Muscle of leg (tissue), 11 donors: ENCODE results near the gene USP5. TPM values are rescaled to one million over a fixed set of nuclear protein-coding genes. Genes with fewer than 3 reads are reported as not detected.

ENCODE experiments used
- DNase-seq: peaks from one replicate; pipeline ENCODE4 v3.0.0; 2013
- H3K27ac ChIP-seq: one replicate; pipeline ENCODE4 v1.5.1; 2013; ENCODE audit warnings: mild to moderate bottlenecking, low read length, control low read depth
- H3K27me3 ChIP-seq: one replicate; pipeline ENCODE4 v1.6.1; 2013; ENCODE audit warnings: low read length; ENCODE audit not compliant: control insufficient read depth, insufficient read depth
- H3K36me3 ChIP-seq: one replicate; pipeline ENCODE4 v1.6.1; 2013; ENCODE audit warnings: low read length; ENCODE audit not compliant: control insufficient read depth, insufficient read depth
- H3K4me1 ChIP-seq: one replicate; pipeline ENCODE4 v1.6.1; 2013; ENCODE audit warnings: low read length; ENCODE audit not compliant: control insufficient read depth, insufficient read depth
- H3K4me3 ChIP-seq: one replicate; pipeline ENCODE4 v1.5.1; 2013; ENCODE audit warnings: low read length, control low read depth
- H3K9me3 ChIP-seq: replicated peaks from 2 replicates; pipeline ENCODE4 v1.6.1; 2013; ENCODE audit warnings: low read depth, low read length; ENCODE audit not compliant: control insufficient read depth
- WGBS: methylation state at CpG from one replicate; pipeline ENCODE4 v1.1.5; 2013; ENCODE audit warnings: missing lambda C conversion rate; ENCODE audit not compliant: insufficient coverage; 5-methylcytosine and 5-hydroxymethylcytosine counted together
- polyA plus RNA-seq, 8 donors: library from polyadenylated mRNA; unstranded; fragments of 120-200 nt; gene quantifications; one replicate each; pipeline versions ENCODE4 v1.2.1 to v1.2.3, GENCODE V29; 2013; ENCODE audit warnings: inconsistent platforms in 1 of 8, low replicate concordance in 1 of 8; ENCODE audit not compliant: insufficient read length in 8 of 8, insufficient read depth in 1 of 8
- total RNA-seq: library from RNA; stranded (reverse); fragments of 120-200 nt; gene quantifications from one replicate; pipeline ENCODE4 v1.2.4, GENCODE V29; 2013

USP5 gene
- total and polyA plus RNA-seq, 9 donors, result 56.2 to 73.9 (median 64.8) TPM

- Histone ChIP-seq H3K27me3 (peaks cover 36% of the 10 kb centered on the region), H3K9me3 (no peaks in the 10 kb centered on the region), H3K27ac (no peak within 1 kb of the TSS), H3K4me3 (peak within 1 kb of the TSS; percentile 43), H3K36me3 (no peaks in the 10 kb centered on the region), H3K4me1 (peaks cover 13% of the 10 kb centered on the region)
- peak; percentile 83 for DNase-seq
- WGBS, result under 1% methylated on average over 63 of the region's 68 CpGs
Observed at GRCh38 chr12:6914246-6914946, 62.4 kb downstream of the USP5 start, which contains the start of gene ENO2. ENO2 (plus strand) TSS chr12:6914580; CDS start chr12:6915833, 1,253 bp downstream.

GRCh38 chr12:6914947-6915788 is 63.2 kb downstream of the USP5 start:
- no peak overlapping the region for H3K27ac ChIP-seq
- H3K27me3 ChIP-seq, result peaks cover 36% of the 10 kb centered on the region
- H3K4me3 ChIP-seq, result peak overlapping the region; percentile 43
- peaks cover 13% of the 10 kb centered on the region for H3K4me1 ChIP-seq
- WGBS, result 18% methylated on average over 8 of the region's 29 CpGs
- DNase-seq, result no peak
- no peaks in the 10 kb centered on the region for H3K9me3 ChIP-seq
- H3K36me3 ChIP-seq, result no peaks in the 10 kb centered on the region

GRCh38 chr12:6915789-6916285 is 63.9 kb downstream of the USP5 start:
- Histone ChIP-seq H3K4me3 (no peak overlapping the region), H3K36me3 (no peaks in the 10 kb centered on the region), H3K27me3 (peaks cover 36% of the 10 kb centered on the region), H3K27ac (no peak overlapping the region), H3K9me3 (no peaks in the 10 kb centered on the region), H3K4me1 (peaks cover 13% of the 10 kb centered on the region)
- DNase-seq, result no peak
- 82% methylated on average over 10 of the region's 14 CpGs for WGBS

Other genes starting within 250 kb of the USP5 start
- gene CHD4, start 244.8 kb upstream of the USP5 start, total RNA-seq, result 142 TPM
- gene CHD4, start 244.8 kb upstream of the USP5 start, polyA plus RNA-seq, result 100 to 1,000 TPM; 138 to 193 (median 174) TPM
- gene LPAR5, start 216.2 kb upstream of the USP5 start, total RNA-seq, result 0.58 TPM
- 1 to 10 TPM; 1.0 to 2.9 (median 1.6) TPM for gene LPAR5, start 216.2 kb upstream of the USP5 start, polyA plus RNA-seq
- 1.4 TPM for gene ACRBP, start 204.7 kb upstream of the USP5 start, total RNA-seq
- 1 to 10 TPM; 1.7 to 4.3 (median 2.3) TPM for gene ACRBP, start 204.7 kb upstream of the USP5 start, polyA plus RNA-seq
- gene ING4, start 189.0 kb upstream of the USP5 start, total RNA-seq, result 59.5 TPM
- gene ING4, start 189.0 kb upstream of the USP5 start, polyA plus RNA-seq, result 10 to 100 TPM; 45.9 to 59.9 (median 54.3) TPM
- 18.2 TPM for gene ZNF384, start 162.8 kb upstream of the USP5 start, total RNA-seq
- 10 to 100 TPM; 36.9 to 57.9 (median 49.7) TPM for gene ZNF384, start 162.8 kb upstream of the USP5 start, polyA plus RNA-seq
- gene PIANP, start 151.3 kb upstream of the USP5 start, total RNA-seq, result 0.49 TPM
- 1 to 10 TPM; 2.4 to 8.4 (median 5.6) TPM for gene PIANP, start 151.3 kb upstream of the USP5 start, polyA plus RNA-seq
- 53.6 TPM for gene COPS7A, start 128.1 kb upstream of the USP5 start, total RNA-seq
- 10 to 100 TPM; 59.0 to 68.7 (median 64.7) TPM for gene COPS7A, start 128.1 kb upstream of the USP5 start, polyA plus RNA-seq
- gene MLF2, start 99.0 kb upstream of the USP5 start, total RNA-seq, result 88.2 TPM
- gene MLF2, start 99.0 kb upstream of the USP5 start, polyA plus RNA-seq, result 100 to 1,000 TPM; 122 to 161 (median 148) TPM
- gene PTMS, start 85.8 kb upstream of the USP5 start, total RNA-seq, result 87.5 TPM
- 100 to 1,000 TPM; 362 to 529 (median 482) TPM for gene PTMS, start 85.8 kb upstream of the USP5 start, polyA plus RNA-seq
- gene LAG3, start 79.6 kb upstream of the USP5 start, total RNA-seq, result 0.18 TPM
- 1 to 10 TPM in 3 of 8 donors, under 1 TPM in 5; 0.42 to 1.2 (median 0.67) TPM for gene LAG3, start 79.6 kb upstream of the USP5 start, polyA plus RNA-seq
- gene CD4, start 62.6 kb upstream of the USP5 start, total RNA-seq, result 3.1 TPM
- gene CD4, start 62.6 kb upstream of the USP5 start, polyA plus RNA-seq, result 1 to 10 TPM; 5.0 to 9.7 (median 7.0) TPM
- 11.3 TPM for gene GPR162, start 30.3 kb upstream of the USP5 start, total RNA-seq
- 10 to 100 TPM; 16.3 to 27.3 (median 20.6) TPM for gene GPR162, start 30.3 kb upstream of the USP5 start, polyA plus RNA-seq
- gene P3H3, start 23.7 kb upstream of the USP5 start, total RNA-seq, result 23.1 TPM
- gene P3H3, start 23.7 kb upstream of the USP5 start, polyA plus RNA-seq, result 10 to 100 TPM; 33.6 to 70.5 (median 46.5) TPM
- gene GNB3, start 11.2 kb upstream of the USP5 start, total RNA-seq, result 4.7 TPM
- gene GNB3, start 11.2 kb upstream of the USP5 start, polyA plus RNA-seq, result 10 to 100 TPM; 12.9 to 41.7 (median 22.8) TPM
- gene CDCA3, start 864 bp upstream of the USP5 start, total RNA-seq, result 14.0 TPM
- 10 to 100 TPM; 16.4 to 27.6 (median 21.3) TPM for gene CDCA3, start 864 bp upstream of the USP5 start, polyA plus RNA-seq
- 1,287 TPM for gene TPI1, start 15.4 kb downstream of the USP5 start, total RNA-seq
- 1,000 to 10,000 TPM in 1 of 8 donors, 100 to 1,000 TPM in 7; 707 to 1,049 (median 940) TPM for gene TPI1, start 15.4 kb downstream of the USP5 start, polyA plus RNA-seq
- 3.2 TPM for gene SPSB2, start 21.2 kb downstream of the USP5 start, total RNA-seq
- 1 to 10 TPM; 3.9 to 8.4 (median 6.8) TPM for gene SPSB2, start 21.2 kb downstream of the USP5 start, polyA plus RNA-seq
- gene LRRC23, start 52.7 kb downstream of the USP5 start, total RNA-seq, result 5.7 TPM
- gene LRRC23, start 52.7 kb downstream of the USP5 start, polyA plus RNA-seq, result 10 to 100 TPM in 5 of 8 donors, 1 to 10 TPM in 3; 6.8 to 13.7 (median 11.0) TPM
- 4.3 TPM for gene ENO2, start 62.4 kb downstream of the USP5 start, total RNA-seq
- 10 to 100 TPM in 1 of 8 donors, 1 to 10 TPM in 7; 6.4 to 10.2 (median 7.5) TPM for gene ENO2, start 62.4 kb downstream of the USP5 start, polyA plus RNA-seq
- gene ATN1, start 75.8 kb downstream of the USP5 start, total RNA-seq, result 11.1 TPM
- gene ATN1, start 75.8 kb downstream of the USP5 start, polyA plus RNA-seq, result 100 to 1,000 TPM in 1 of 8 donors, 10 to 100 TPM in 7; 65.4 to 101 (median 90.2) TPM
- not detected for gene RNU7-1, start 91.7 kb downstream of the USP5 start, total RNA-seq
- not detected for gene RNU7-1, start 91.7 kb downstream of the USP5 start, polyA plus RNA-seq
- gene C12orf57, start 91.9 kb downstream of the USP5 start, total RNA-seq, result 350 TPM
- gene C12orf57, start 91.9 kb downstream of the USP5 start, polyA plus RNA-seq, result 100 to 1,000 TPM; 135 to 200 (median 182) TPM
- 5.8 TPM for gene PTPN6, start 99.2 kb downstream of the USP5 start, total RNA-seq
- gene PTPN6, start 99.2 kb downstream of the USP5 start, polyA plus RNA-seq, result 1 to 10 TPM; 4.0 to 8.1 (median 6.0) TPM
- 301 TPM for gene PHB2, start 118.5 kb downstream of the USP5 start, total RNA-seq
- gene PHB2, start 118.5 kb downstream of the USP5 start, polyA plus RNA-seq, result 100 to 1,000 TPM; 285 to 322 (median 310) TPM
- 38.0 TPM for gene EMG1, start 118.8 kb downstream of the USP5 start, total RNA-seq
- gene EMG1, start 118.8 kb downstream of the USP5 start, polyA plus RNA-seq, result 10 to 100 TPM; 27.6 to 32.9 (median 30.6) TPM
- gene LPCAT3, start 166.3 kb downstream of the USP5 start, total RNA-seq, result 7.8 TPM
- 10 to 100 TPM; 15.9 to 23.2 (median 19.1) TPM for gene LPCAT3, start 166.3 kb downstream of the USP5 start, polyA plus RNA-seq
- gene C1S, start 208.6 kb downstream of the USP5 start, total RNA-seq, result 91.1 TPM
- gene C1S, start 208.6 kb downstream of the USP5 start, polyA plus RNA-seq, result 10 to 100 TPM; 56.2 to 94.2 (median 77.6) TPM
- gene C1R, start 240.3 kb downstream of the USP5 start, total RNA-seq, result 87.7 TPM
- 100 to 1,000 TPM in 1 of 8 donors, 10 to 100 TPM in 7; 75.0 to 105 (median 96.2) TPM for gene C1R, start 240.3 kb downstream of the USP5 start, polyA plus RNA-seq